GM12891 (cell line): ENCODE data around the gene DOCK8.

Experiments
- DNase-seq: peaks from one replicate; pipeline ENCODE4 v3.0.0; 2011; ENCODE audit warnings: low spot score; ENCODE audit not compliant: insufficient read length
- FAIRE-seq: peaks from 2 replicates; lab custom pipeline; 2011; peaks lifted over from hg19 to GRCh38; lab: Jason Lieb, UNC
- PAX5 ChIP-seq: IDR thresholded peaks from 2 replicates; pipeline ENCODE4 v1.6.1; 2011; ENCODE audit warnings: low read length, moderate library complexity, mild to moderate bottlenecking; ENCODE audit not compliant: insufficient read depth, severe bottlenecking
- POLR2A ChIP-seq: IDR thresholded peaks from 2 replicates; pipeline ENCODE4 v1.6.1; 2011; ENCODE audit warnings: low read depth, low read length, control low read depth
- POLR2AphosphoS5 ChIP-seq: IDR thresholded peaks from 2 replicates; pipeline ENCODE4 v1.6.1; 2011; ENCODE audit warnings: low read depth, low read length, control low read depth
- POU2F2 ChIP-seq: IDR thresholded peaks from 2 replicates; pipeline ENCODE4 v1.6.1; 2011; ENCODE audit warnings: low read depth, mild to moderate bottlenecking, control low read depth, low read length, moderate library complexity
- SPI1 ChIP-seq: IDR thresholded peaks from 2 replicates; pipeline ENCODE4 v1.6.1; 2011; ENCODE audit warnings: low read depth, low read length, control low read depth
- TAF1 ChIP-seq: IDR thresholded peaks from 2 replicates; pipeline ENCODE4 v1.6.1; 2011; ENCODE audit warnings: low read depth, low read length, control low read depth

DOCK8 gene

GRCh38 chr9:312596-313320, 98.1 kb downstream of the DOCK8 start:
- FAIRE-seq, result peak; percentile 61

GRCh38 chr9:316382-316965, 101.8 kb downstream of the DOCK8 start:
- FAIRE-seq, result no peak
- no peak for TF ChIP-seq POLR2AphosphoS5
- TF ChIP-seq POLR2A, result no peak
- no peak for TF ChIP-seq POU2F2
- TF ChIP-seq PAX5, result no peak
- TF ChIP-seq SPI1, result no peak
- TF ChIP-seq TAF1, result no peak
- DNase-seq, result no peak

More at GRCh38 chr9:312596-313320, 98.1 kb downstream of the DOCK8 start:
- no peak for DNase-seq
- no peak for TF ChIP-seq POLR2AphosphoS5
- no peak for TF ChIP-seq POU2F2
- TF ChIP-seq SPI1, result no peak
- no peak for TF ChIP-seq PAX5
- no peak for TF ChIP-seq TAF1
- TF ChIP-seq POLR2A, result no peak

- DNase-seq, result no peak
- FAIRE-seq, result no peak
- TF ChIP-seq POLR2AphosphoS5, result no peak
- no peak for TF ChIP-seq POLR2A
- no peak for TF ChIP-seq PAX5
- no peak for TF ChIP-seq TAF1
- TF ChIP-seq POU2F2, result no peak
- TF ChIP-seq SPI1, result no peak
These were observed 104.0 kb downstream of the DOCK8 start for GRCh38 chr9:318646-319045.

DNA sequence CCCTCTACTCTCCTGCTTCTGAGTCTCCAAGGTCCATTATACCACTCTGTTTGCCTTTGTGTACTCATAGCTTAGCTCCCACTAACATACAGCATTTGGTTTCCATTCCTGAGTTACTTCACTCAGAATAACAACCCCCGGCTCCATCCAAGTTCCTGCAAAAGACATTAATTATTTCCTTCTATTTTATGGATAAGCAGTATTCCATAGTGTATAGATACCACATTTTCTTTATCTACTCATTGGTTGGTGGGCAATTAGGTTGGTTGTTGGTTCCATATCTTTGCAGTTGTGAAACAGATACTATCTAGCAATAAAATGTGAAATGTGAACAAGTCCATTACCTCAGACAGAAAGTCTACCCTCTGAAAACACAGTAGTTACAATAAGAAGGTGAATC, 110.3 kb downstream of the DOCK8 start:
- DNase-seq (no peak), FAIRE-seq (no peak)
- no peak for TF ChIP-seq POLR2A

- FAIRE-seq (no peak), DNase-seq (no peak)
- TF ChIP-seq POLR2AphosphoS5 (no peak), SPI1 (no peak), TAF1 (no peak), PAX5 (no peak), POLR2A (no peak), POU2F2 (no peak)
These were observed 112.0 kb downstream of the DOCK8 start for GRCh38 chr9:326667-327066.

- FAIRE-seq (no peak), DNase-seq (no peak)
- TF ChIP-seq POLR2AphosphoS5 (no peak), PAX5 (no peak), POLR2A (no peak), TAF1 (no peak), SPI1 (no peak), POU2F2 (no peak)
These were observed 113.8 kb downstream of the DOCK8 start for GRCh38 chr9:328453-328852.

GRCh38 chr9:331197-331596, 116.5 kb downstream of the DOCK8 start:
- DNase-seq (no peak), FAIRE-seq (no peak)
- TF ChIP-seq PAX5 (no peak), POLR2AphosphoS5 (no peak), POLR2A (no peak), TAF1 (no peak), POU2F2 (no peak), SPI1 (no peak)

DNA sequence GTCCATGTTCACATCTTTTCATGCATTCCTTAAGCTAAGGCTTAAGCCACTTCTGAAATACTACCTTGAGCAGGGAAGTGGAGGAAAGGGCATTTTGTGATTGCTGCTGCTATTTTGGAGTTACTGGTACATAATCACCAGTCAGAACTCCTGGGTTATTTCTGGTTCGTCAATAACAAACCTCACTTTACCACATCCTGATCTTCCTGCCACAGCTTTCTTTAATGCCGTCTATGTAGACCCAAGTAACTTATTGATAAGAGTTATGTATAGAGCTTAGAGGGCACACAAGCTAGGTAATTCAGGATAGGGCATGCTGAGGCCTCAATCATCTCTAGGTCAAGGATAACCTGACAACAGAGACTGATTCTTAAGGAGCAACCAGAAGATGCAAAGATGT, 120.7 kb downstream of the DOCK8 start:
- DNase-seq (no peak), FAIRE-seq (no peak)
- TF ChIP-seq TAF1 (no peak), POLR2A (no peak), SPI1 (no peak), POLR2AphosphoS5 (no peak)

DNA sequence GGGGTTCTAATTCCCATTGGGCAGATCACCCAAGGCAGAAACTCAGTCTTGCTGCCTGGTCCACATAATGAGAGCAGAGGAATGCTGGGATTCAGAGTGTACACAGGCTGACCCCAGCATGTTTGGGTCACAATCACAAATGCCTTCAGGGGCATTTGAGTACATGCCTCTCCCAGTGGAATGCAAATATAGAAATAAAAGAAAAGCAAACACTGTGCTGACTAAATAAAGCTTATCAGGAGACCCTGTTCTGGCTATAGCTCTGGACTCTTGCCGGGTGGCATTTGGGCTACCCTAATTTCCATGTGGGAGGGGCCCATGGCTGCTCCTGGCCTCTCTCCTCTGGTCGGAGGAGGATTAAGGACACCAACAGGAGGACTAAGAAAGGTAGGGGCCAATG, 121.4 kb downstream of the DOCK8 start:
- no peak for DNase-seq
- no peak for TF ChIP-seq TAF1
- no peak for TF ChIP-seq POLR2A
- no peak for TF ChIP-seq SPI1
- TF ChIP-seq PAX5, result no peak
- TF ChIP-seq POU2F2, result no peak
- FAIRE-seq, result no peak

DNA sequence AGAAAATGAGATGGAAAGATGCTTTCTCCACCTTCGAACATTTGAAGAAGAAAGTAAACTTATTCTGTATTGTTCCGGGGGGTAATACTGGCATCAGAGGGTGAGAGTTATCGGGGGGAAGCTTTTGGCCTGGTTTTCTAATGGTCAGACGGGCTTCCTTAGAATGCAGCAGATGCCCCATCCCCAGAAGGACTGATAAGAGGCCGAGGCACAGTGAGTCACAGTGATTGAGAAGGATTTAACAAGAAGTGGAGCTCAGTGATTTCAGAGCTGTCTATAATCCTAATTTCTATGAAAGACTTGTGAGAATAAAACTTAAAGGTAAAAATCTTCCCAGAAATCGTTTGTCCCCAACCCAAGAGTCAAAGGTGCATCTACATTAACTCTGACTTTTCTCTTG, 123.9 kb downstream of the DOCK8 start:
- DNase-seq (no peak), FAIRE-seq (no peak)
- no peak for TF ChIP-seq TAF1
- no peak for TF ChIP-seq POLR2A
- no peak for TF ChIP-seq PAX5
- no peak for TF ChIP-seq POU2F2
- TF ChIP-seq POLR2AphosphoS5, result no peak
- no peak for TF ChIP-seq SPI1
